BLaER1 treated with 17β-estradiol and CSF1 and Interleukin-3, amounts not matched to agents 10 nM and 100 nM (cell line): ENCODE results near the gene TAF8.

Experiments used
- H3K27ac ChIP-seq, 11 experiments: shearing (Covaris generic); formaldehyde crosslinking; 2 replicates each; pipeline ENCODE4 v1.8.1; 2022
- H3K27me3 ChIP-seq, 11 experiments: shearing (Covaris generic); formaldehyde crosslinking; 2 replicates each; pipeline ENCODE4 v1.8.1; 2022
- H3K36me3 ChIP-seq, 11 experiments: shearing (Covaris generic); formaldehyde crosslinking; 2 replicates each; pipeline ENCODE4 v1.8.1; 2022
- H3K4me1 ChIP-seq, 10 experiments: shearing (Covaris generic); formaldehyde crosslinking; 2 replicates each; pipeline ENCODE4 v1.8.1; 2022
- H3K4me2 ChIP-seq, 11 experiments: shearing (Covaris generic); formaldehyde crosslinking; 2 replicates each; pipeline ENCODE4 v1.8.1; 2022
- H3K4me3 ChIP-seq, 10 experiments: shearing (Covaris generic); formaldehyde crosslinking; 2 replicates each; pipeline ENCODE4 v1.8.1; 2022
- H3K9ac ChIP-seq, 11 experiments: shearing (Covaris generic); formaldehyde crosslinking; 2 replicates each; pipeline ENCODE4 v1.8.1; 2022
- H3K9me3 ChIP-seq, 11 experiments: shearing (Covaris generic); formaldehyde crosslinking; replicated peaks in 1 of 11; 2 replicates each; pipeline ENCODE4 v1.8.1; 2022
- H4K20me1 ChIP-seq, 11 experiments: shearing (Covaris generic); formaldehyde crosslinking; 2 replicates each; pipeline ENCODE4 v1.8.1; 2022
- Cebpa-rat ChIP-seq, 11 experiments: shearing (Covaris generic); IDR thresholded peaks; 2 replicates each; pipeline ENCODE4 v1.8.1; 2022

The TAF8 gene

DNA sequence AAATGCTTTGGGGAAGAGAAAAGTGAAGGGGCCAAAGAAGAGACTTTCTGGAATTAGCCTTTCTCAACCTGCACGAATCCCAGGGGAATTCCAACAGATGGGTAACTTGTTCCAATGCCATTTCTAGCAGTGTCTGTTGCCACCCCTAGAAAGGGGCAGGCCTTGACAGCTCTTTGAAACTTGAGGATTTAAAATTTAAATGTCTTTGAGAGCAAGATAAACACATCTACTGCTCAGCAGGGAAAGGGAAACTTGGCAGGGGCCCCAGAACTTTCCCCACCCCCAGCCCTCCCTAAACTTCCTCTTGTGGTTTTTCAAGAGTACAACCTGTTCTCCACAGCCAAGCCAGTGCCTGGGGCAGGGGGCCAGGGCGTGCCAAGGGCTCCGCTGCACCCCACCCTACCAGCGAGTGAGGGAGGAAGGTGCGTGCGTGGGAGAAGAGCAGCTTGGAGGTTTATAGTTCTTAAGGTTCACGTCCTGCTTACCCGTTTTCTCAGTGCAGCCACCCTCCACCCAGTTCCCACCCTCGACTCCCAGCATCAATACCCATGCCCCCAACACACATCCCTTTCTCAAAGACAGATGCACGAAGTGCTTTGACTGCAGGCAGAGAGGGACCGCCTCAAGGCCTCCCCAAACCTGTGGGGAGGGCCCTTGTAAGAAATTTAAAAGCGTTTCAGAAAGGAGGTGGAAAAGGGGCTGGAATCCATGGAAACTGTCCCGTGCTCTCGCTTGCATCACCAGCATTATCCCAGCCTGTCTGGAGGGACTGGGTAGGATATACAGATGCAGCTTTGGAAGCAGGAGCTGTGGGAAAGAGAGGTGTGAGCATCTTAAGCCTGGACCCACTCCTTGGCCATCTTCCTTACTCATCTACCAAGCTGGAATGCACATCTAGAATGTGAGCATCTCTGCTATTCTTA is 4.5 kb upstream of the TAF8 start:
- Histone ChIP-seq H3K4me1 (peaks cover 81 to 88% (median 85%) of the 10 kb centered on the region in 10 experiments), H4K20me1 (no peaks in the 10 kb centered on the region), H3K9ac (peak overlapping the region; percentile 53 to 97 (median 87); a peak in 21 of 22 replicates), H3K27me3 (no peaks in the 10 kb centered on the region), H3K36me3 (peaks cover 0 to 8% (median 0%) of the 10 kb centered on the region in 11 experiments; a peak in 1 of 22 replicates), H3K9me3 (no peaks in the 10 kb centered on the region), H3K27ac (peak overlapping the region in 10 of 11 experiments; percentile 41 to 98 (median 88); a peak in 20 of 22 replicates), H3K4me3 (peak overlapping the region; percentile 10 to 88 (median 81); a peak in 17 of 20 replicates), H3K4me2 (peak overlapping the region; percentile 90 to 99 (median 94))
- no peak for TF ChIP-seq Cebpa-rat (IDR thresholded peaks at IDR 0.05)

DNA sequence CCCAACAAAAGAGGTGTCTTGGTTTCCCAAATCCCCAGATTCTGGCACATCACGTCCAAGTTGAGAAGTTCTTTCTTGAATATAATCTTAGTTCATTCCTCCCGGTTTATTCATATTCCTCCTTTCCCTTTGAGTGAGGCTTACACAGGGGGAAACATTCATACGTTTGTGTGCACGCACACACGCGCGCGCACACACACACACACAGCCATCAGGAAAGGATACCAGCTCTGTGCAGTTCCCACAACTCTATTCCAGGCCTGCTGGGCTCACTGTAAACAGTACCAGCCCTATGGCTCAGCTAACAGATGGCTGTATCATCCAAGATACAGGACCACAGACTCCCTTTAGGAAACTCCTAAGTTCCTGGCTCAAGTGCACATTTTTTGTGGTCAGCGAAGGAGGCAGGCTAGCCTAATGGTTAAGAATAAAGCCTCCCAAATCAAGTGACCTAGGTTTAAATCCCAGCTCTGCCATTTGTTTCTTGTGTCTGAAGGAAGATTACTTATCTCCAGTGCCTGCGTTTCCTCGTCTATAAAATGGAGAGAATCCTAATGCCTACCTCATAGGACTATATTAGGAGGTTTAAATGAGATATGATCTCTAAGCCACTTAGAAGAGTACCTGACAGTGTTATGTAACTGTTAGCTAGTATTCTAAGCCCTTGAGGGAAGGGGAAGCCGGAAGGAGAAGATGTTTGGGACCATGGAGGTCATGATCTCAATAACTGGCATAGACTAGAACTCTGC is 3.7 kb upstream of the TAF8 start:
- H3K4me1 ChIP-seq = peaks cover 79 to 86% (median 82%) of the 10 kb centered on the region in 10 experiments
- TF ChIP-seq Cebpa-rat (IDR thresholded peaks at IDR 0.05) = no peak
- H3K9me3 ChIP-seq = no peaks in the 10 kb centered on the region
- H3K27ac ChIP-seq = peak overlapping the region in 8 of 11 experiments; percentile 91 to 98 (median 94); a peak in 16 of 22 replicates
- no peaks in the 10 kb centered on the region for H3K27me3 ChIP-seq
- peak overlapping the region in 9 of 11 experiments; percentile 22 to 97 (median 90); a peak in 17 of 22 replicates for H3K9ac ChIP-seq
- peak overlapping the region; percentile 90 to 99 (median 94) for H3K4me2 ChIP-seq
- peaks cover under 1 to 8% (median 1%) of the 10 kb centered on the region in 11 experiments; a peak in 7 of 22 replicates for H3K36me3 ChIP-seq
- H3K4me3 ChIP-seq = peak overlapping the region in 8 of 10 experiments; percentile 70 to 88 (median 83); a peak in 16 of 20 replicates
- H4K20me1 ChIP-seq = peaks cover 0 to 3% (median 0%) of the 10 kb centered on the region in 11 experiments; a peak in 1 of 22 replicates

DNA sequence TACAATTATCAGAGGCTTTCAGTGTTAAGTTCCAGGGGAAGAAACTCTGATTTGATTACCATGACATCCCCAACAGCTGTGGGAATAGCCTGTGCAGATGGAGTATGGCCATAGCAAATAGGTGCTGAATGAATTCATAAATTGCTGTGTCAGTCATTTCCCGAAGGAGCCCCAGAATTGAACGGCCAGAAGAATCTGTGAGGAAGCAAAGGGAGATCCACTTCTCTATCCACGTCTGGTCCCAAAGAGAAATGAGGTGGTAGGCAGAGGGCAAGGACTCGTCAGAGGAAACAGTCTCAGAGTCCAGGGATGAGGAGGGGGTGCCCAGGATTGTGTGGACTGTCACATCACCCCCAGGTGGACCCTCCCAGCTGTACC is 3.1 kb upstream of the TAF8 start:
- Histone ChIP-seq H3K4me3 (peak overlapping the region; percentile 70 to 88 (median 82); a peak in 19 of 20 replicates), H3K9ac (peak overlapping the region; percentile 22 to 97 (median 87); a peak in 20 of 22 replicates), H3K4me2 (peak overlapping the region; percentile 90 to 99 (median 94)), H3K36me3 (peaks cover 6 to 14% (median 7%) of the 10 kb centered on the region in 11 experiments; a peak in 16 of 22 replicates), H3K27ac (peak overlapping the region in 8 of 11 experiments; percentile 91 to 98 (median 94); a peak in 15 of 22 replicates), H3K9me3 (no peaks in the 10 kb centered on the region), H3K27me3 (no peaks in the 10 kb centered on the region), H3K4me1 (peaks cover 79 to 86% (median 82%) of the 10 kb centered on the region in 10 experiments), H4K20me1 (peaks cover 0 to 3% (median 0%) of the 10 kb centered on the region in 11 experiments; a peak in 1 of 22 replicates)
- TF ChIP-seq Cebpa-rat (IDR thresholded peaks at IDR 0.05) = no peak

DNA sequence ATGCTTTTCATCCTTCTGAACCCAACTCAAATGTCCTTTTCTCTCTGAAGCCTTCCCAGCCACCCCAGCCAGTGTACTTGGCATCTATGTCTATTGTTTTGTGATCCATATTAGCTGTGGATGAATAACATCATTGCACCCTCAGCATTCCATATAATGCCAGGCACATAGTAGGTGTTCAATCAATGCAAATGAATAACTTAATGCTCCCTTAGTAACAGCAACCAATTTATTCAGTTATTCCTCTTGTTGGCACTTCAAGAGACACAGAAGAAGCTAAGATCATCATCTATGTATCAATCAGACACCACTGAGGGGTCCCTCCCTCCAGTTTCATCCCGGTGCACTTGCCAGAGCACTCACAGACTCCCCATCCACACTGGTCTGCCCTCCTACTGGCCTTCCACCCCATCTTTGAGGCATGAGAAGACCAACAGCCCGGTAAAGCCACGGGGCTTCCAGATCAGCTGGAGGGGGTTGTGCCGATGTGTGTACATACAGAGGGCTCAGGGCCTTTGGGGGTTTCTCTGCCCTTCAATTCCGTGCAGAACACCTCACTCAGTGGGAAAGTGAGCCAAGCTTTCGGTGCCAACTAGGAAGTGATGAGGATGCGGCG is 2.4 kb upstream of the TAF8 start:
- no peaks in the 10 kb centered on the region for H3K27me3 ChIP-seq
- H3K9ac ChIP-seq = peak overlapping the region; percentile 75 to 97 (median 87)
- peak overlapping the region; percentile 70 to 88 (median 82) for H3K4me3 ChIP-seq
- H3K27ac ChIP-seq = peak overlapping the region in 10 of 11 experiments; percentile 63 to 98 (median 94); a peak in 20 of 22 replicates
- H3K4me2 ChIP-seq = peak overlapping the region; percentile 90 to 99 (median 94)
- peaks cover 0 to 3% (median 0%) of the 10 kb centered on the region in 11 experiments; a peak in 1 of 22 replicates for H4K20me1 ChIP-seq
- TF ChIP-seq Cebpa-rat (IDR thresholded peaks at IDR 0.05) = no peak
- no peaks in the 10 kb centered on the region for H3K9me3 ChIP-seq
- H3K4me1 ChIP-seq = peaks cover 79 to 86% (median 82%) of the 10 kb centered on the region in 10 experiments
- H3K36me3 ChIP-seq = peaks cover 11 to 16% (median 13%) of the 10 kb centered on the region in 11 experiments; a peak in 21 of 22 replicates

DNA sequence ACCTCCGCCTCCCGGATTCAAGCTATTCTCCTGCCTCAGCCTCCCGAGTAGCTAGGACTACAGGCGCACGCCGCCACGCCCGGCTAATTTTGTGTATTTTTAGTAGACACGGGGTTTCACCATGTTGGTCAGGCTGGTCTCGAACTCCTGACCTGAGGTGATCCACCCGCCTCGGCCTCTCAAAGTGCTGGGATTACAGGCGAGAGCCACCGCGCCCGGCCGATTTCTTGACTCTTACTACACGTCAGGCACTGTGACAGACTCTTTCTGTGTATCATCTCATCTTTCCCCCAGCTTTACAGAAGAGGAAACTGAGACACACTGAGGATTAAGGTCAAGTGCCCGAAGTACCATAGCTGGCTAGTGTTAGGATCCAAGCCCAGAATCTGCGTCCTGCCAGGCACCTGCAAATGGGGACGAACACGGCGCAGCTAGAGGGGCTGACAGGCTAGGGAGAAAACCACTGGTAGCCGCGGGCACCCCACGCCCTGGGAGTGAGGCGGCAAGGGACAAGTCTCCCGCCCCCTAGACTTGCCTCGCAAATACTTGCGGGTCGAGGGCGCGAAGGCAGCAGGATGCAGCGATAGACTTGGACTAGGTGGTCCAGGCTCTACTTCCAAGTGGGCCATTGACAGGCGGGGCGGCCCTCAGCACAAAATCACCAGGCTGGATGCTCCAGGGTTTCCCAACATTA is 1.1 kb upstream of the TAF8 start:
- peak overlapping the region; percentile 70 to 88 (median 82) for H3K4me3 ChIP-seq
- peaks cover 67 to 78% (median 72%) of the 10 kb centered on the region in 10 experiments for H3K4me1 ChIP-seq
- peaks cover 0 to 3% (median 0%) of the 10 kb centered on the region in 11 experiments; a peak in 1 of 22 replicates for H4K20me1 ChIP-seq
- peaks cover 23 to 28% (median 25%) of the 10 kb centered on the region in 11 experiments for H3K36me3 ChIP-seq
- H3K27ac ChIP-seq = peak overlapping the region; percentile 11 to 98 (median 94); a peak in 21 of 22 replicates
- no peaks in the 10 kb centered on the region for H3K27me3 ChIP-seq
- H3K9ac ChIP-seq = peak overlapping the region; percentile 75 to 97 (median 90)
- no peaks in the 10 kb centered on the region for H3K9me3 ChIP-seq
- H3K4me2 ChIP-seq = peak overlapping the region; percentile 90 to 99 (median 94)
- no peak for TF ChIP-seq Cebpa-rat (IDR thresholded peaks at IDR 0.05)

DNA sequence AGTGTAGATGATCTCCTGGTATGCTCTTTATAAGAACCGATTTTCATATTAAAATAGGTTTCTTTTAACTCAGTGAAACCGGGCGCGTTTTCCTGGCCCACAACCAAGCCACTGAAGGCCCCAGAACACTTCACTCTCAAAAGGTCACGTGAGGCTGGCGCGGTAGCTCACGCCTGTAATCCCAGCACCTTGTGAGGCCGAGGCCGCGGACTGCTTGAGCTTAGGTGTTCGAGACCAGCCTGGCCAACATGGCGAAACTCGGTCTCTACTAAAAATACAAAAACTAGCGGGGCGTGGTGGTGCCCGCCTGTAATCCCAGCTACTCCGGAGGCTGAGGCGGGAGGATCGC is 402 bp upstream of the TAF8 start:
- H3K27me3 ChIP-seq = no peaks in the 10 kb centered on the region
- peak overlapping the region in 9 of 11 experiments; percentile 90 to 97 (median 94); a peak in 16 of 22 replicates for H3K9ac ChIP-seq
- no peaks in the 10 kb centered on the region for H3K9me3 ChIP-seq
- peak overlapping the region; percentile 63 to 80 (median 71); a peak in 17 of 20 replicates for H3K4me3 ChIP-seq
- TF ChIP-seq Cebpa-rat (IDR thresholded peaks at IDR 0.05) = no peak
- peaks cover 0 to 3% (median 0%) of the 10 kb centered on the region in 11 experiments; a peak in 2 of 22 replicates for H4K20me1 ChIP-seq
- peak overlapping the region; percentile 90 to 99 (median 94) for H3K4me2 ChIP-seq
- peak overlapping the region in 10 of 11 experiments; percentile 91 to 98 (median 94); a peak in 20 of 22 replicates for H3K27ac ChIP-seq
- peaks cover 60 to 71% (median 66%) of the 10 kb centered on the region in 10 experiments for H3K4me1 ChIP-seq
- peaks cover 29 to 34% (median 31%) of the 10 kb centered on the region in 11 experiments for H3K36me3 ChIP-seq

DNA sequence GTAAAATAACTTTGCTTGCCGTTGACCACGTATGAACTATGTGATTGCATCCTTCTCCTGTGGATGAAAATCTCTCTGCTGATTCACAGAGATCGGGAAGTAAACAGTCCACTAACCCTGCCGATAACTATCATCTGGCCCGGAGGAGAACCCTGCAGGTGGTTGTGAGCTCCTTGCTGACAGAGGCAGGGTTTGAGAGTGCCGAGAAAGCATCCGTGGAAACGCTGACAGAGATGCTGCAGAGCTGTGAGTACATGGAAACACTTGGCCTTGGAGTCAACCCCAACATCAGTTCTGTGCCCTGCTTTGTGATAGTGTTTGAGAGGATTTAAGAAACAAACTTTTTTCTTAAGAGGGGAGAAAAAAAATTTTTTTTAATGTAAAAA is 937 bp downstream of the TAF8 start:
- peaks cover 47 to 59% (median 52%) of the 10 kb centered on the region in 10 experiments for H3K4me1 ChIP-seq
- H3K27me3 ChIP-seq = no peaks in the 10 kb centered on the region
- no peaks in the 10 kb centered on the region for H3K9me3 ChIP-seq
- peak overlapping the region in 10 of 11 experiments; percentile 91 to 98 (median 94); a peak in 19 of 22 replicates for H3K27ac ChIP-seq
- peak overlapping the region; percentile 90 to 97 (median 94) for H3K9ac ChIP-seq
- peaks cover 43 to 48% (median 45%) of the 10 kb centered on the region in 11 experiments for H3K36me3 ChIP-seq
- H4K20me1 ChIP-seq = peaks cover 0 to 3% (median 0%) of the 10 kb centered on the region in 11 experiments; a peak in 2 of 22 replicates
- peak overlapping the region; percentile 63 to 80 (median 71) for H3K4me3 ChIP-seq
- TF ChIP-seq Cebpa-rat (IDR thresholded peaks at IDR 0.05) = no peak
- H3K4me2 ChIP-seq = peak overlapping the region; percentile 82 to 99 (median 93)
